Motor neuron (in vitro differentiated cells): ENCODE data around the gene POTEJ. TPM values are rescaled to one million over a fixed set of nuclear protein-coding genes. Genes with fewer than 3 reads are reported as not detected.
"Not testable (repeated sequence)": the region's sequence is repeated elsewhere in the genome, so short reads cannot be mapped to it uniquely, and the experiment has no call there.

Experiments used
- ATAC-seq, 8 experiments: fragments of 200-7000 bp; cut with Tn5 transposase; replicated peaks in 6 of 8; 2 replicates each; pipeline ENCODE4 v1.8.0; 2021; ENCODE audit warnings: mild to moderate bottlenecking in 8 of 8, moderate library complexity in 8 of 8
- H3K27ac ChIP-seq, 2 donors: fragments of 250-450 bp; sonication (Bioruptor Pico); 2 replicates each; pipeline ENCODE4 v1.9.0; 2021; ENCODE audit warnings: antibody characterized with exemption in 2 of 2, mild to moderate bottlenecking in 2 of 2, moderate library complexity in 1 of 2
- H3K4me1 ChIP-seq, 2 donors: fragments of 250-450 bp; sonication (Bioruptor Pico); replicated peaks in 1 of 2; 2 replicates each; pipeline ENCODE4 v1.6.1; 2021; ENCODE audit warnings: antibody characterized with exemption in 2 of 2, mild to moderate bottlenecking in 2 of 2, moderate library complexity in 1 of 2
- H3K4me3 ChIP-seq, 5 donors: fragments of 250-450 bp; sonication (Bioruptor Pico); 2 replicates each; pipeline ENCODE4 v1.9.0; 2021; ENCODE audit warnings: antibody characterized with exemption in 5 of 5, mild to moderate bottlenecking in 5 of 5, moderate library complexity in 4 of 5
- WGBS, 10 experiments: fragments of 450-650 bp; shearing (Covaris generic); methylation state at CpG; one replicate each; pipeline ENCODE4 v1.0.0; 2022; 5-methylcytosine and 5-hydroxymethylcytosine counted together
- in situ Hi-C, 9 experiments: fragments of 400-800 bp; cut with MboI; loops; one replicate each; pipeline ENCODE4 v1.15.0; 2021; ENCODE audit warnings: low sequenced_read_pairs in 9 of 9, low pct_unique_long_range_greater_than_20kb in 2 of 9; ENCODE audit not compliant: unreplicated experiment in 9 of 9
- total RNA-seq, 8 experiments: library from RNA; unstranded; fragments of 300-600 nt; gene quantifications; 2 replicates each; pipeline versions ENCODE4 v1.2.3 to v1.2.4, GENCODE V29; 2022

POTEJ gene
- under 1 TPM in 3 of 8 experiments, not detected in 5; 0.14 to 0.50 (median 0.20) TPM for total RNA-seq

- H3K4me1 ChIP-seq, in situ Hi-C loops, H3K27ac ChIP-seq, H3K4me3 ChIP-seq, ATAC-seq: not testable (repeated sequence)
- no CpG with 5 or more reads among the region's 13 CpGs for WGBS, 10 experiments
Measured at GRCh38 chr2:130611140-130611539, at the start of gene POTEJ. Gene POTEJ (plus strand): TSS chr2:130611440. CDS start chr2:130611533, 93 bp downstream.

GRCh38 chr2:130566165-130566564 is 45.1 kb upstream of the POTEJ start:
- H3K4me3 ChIP-seq, H3K4me1 ChIP-seq, in situ Hi-C loops, H3K27ac ChIP-seq, ATAC-seq: not testable (repeated sequence)
- no CpG with 5 or more reads among the region's 4 CpGs for WGBS, 10 experiments

- in situ Hi-C loops, ATAC-seq, H3K27ac ChIP-seq, H3K4me3 ChIP-seq, H3K4me1 ChIP-seq: not testable (repeated sequence)
- WGBS, 10 experiments, result no CpG with 5 or more reads among the region's 3 CpGs
Measured at GRCh38 chr2:130571929-130572328, 39.3 kb upstream of the POTEJ start.

GRCh38 chr2:130574230-130574629 is 37.0 kb upstream of the POTEJ start:
- no CpG with 5 or more reads among the region's 13 CpGs for WGBS, 10 experiments
- H3K4me3 ChIP-seq, H3K27ac ChIP-seq, in situ Hi-C loops, H3K4me1 ChIP-seq: not testable (repeated sequence)
- ATAC-seq, result peak; percentile 14 to 87 (median 42)

GRCh38 chr2:130576209-130576784 is 34.9 kb upstream of the POTEJ start:
- no CpG with 5 or more reads among the region's 8 CpGs for WGBS, 10 experiments
- ATAC-seq, result peak in 7 of 8 experiments; percentile 17 to 72 (median 48)
- in situ Hi-C loops, H3K4me3 ChIP-seq, H3K27ac ChIP-seq, H3K4me1 ChIP-seq: not testable (repeated sequence)

GRCh38 chr2:130577559-130577958 is 33.7 kb upstream of the POTEJ start:
- in situ Hi-C loops, H3K4me1 ChIP-seq, H3K4me3 ChIP-seq, H3K27ac ChIP-seq: not testable (repeated sequence)
- WGBS, 10 experiments, result no CpG with 5 or more reads among the region's 4 CpGs
- peak in 3 of 8 experiments; percentile 40 to 64 (median 63) for ATAC-seq

GRCh38 chr2:130579121-130579520 is 32.1 kb upstream of the POTEJ start:
- in situ Hi-C loops, H3K27ac ChIP-seq, H3K4me3 ChIP-seq, H3K4me1 ChIP-seq: not testable (repeated sequence)
- WGBS, 10 experiments, result no CpG with 5 or more reads among the region's 7 CpGs
- ATAC-seq, result peak in 1 of 8 experiments; percentile 5

GRCh38 chr2:130581491-130581890 is 29.7 kb upstream of the POTEJ start:
- H3K4me3 ChIP-seq, in situ Hi-C loops, H3K4me1 ChIP-seq, H3K27ac ChIP-seq, ATAC-seq: not testable (repeated sequence)
- no CpG with 5 or more reads among the region's 7 CpGs for WGBS, 10 experiments

GRCh38 chr2:130582970-130583369 is 28.3 kb upstream of the POTEJ start:
- ATAC-seq, H3K4me1 ChIP-seq, in situ Hi-C loops, H3K27ac ChIP-seq, H3K4me3 ChIP-seq: not testable (repeated sequence)
- no CpG with 5 or more reads among the region's 7 CpGs for WGBS, 10 experiments

GRCh38 chr2:130583582-130583981 is 27.7 kb upstream of the POTEJ start:
- WGBS, 10 experiments, result 0% methylated on average over 1 of the region's 7 CpGs; no CpG with 5 or more reads in 9 of the 10 experiments
- H3K27ac ChIP-seq, in situ Hi-C loops, H3K4me3 ChIP-seq, ATAC-seq, H3K4me1 ChIP-seq: not testable (repeated sequence)

- H3K4me3 ChIP-seq, ATAC-seq, H3K27ac ChIP-seq, in situ Hi-C loops, H3K4me1 ChIP-seq: not testable (repeated sequence)
- no CpG with 5 or more reads among the region's 4 CpGs for WGBS, 10 experiments
Measured at GRCh38 chr2:130584726-130585125, 26.5 kb upstream of the POTEJ start.

GRCh38 chr2:130588688-130589458 is 22.4 kb upstream of the POTEJ start:
- no CpG with 5 or more reads among the region's 11 CpGs for WGBS, 10 experiments
- H3K4me1 ChIP-seq, in situ Hi-C loops, H3K27ac ChIP-seq, H3K4me3 ChIP-seq: not testable (repeated sequence)
- peak in 3 of 8 experiments; percentile 52 to 85 (median 80) for ATAC-seq

- H3K27ac ChIP-seq, in situ Hi-C loops, H3K4me3 ChIP-seq, H3K4me1 ChIP-seq: not testable (repeated sequence)
- WGBS, 10 experiments, result no CpG with 5 or more reads among the region's 8 CpGs
- peak in 4 of 8 experiments; percentile 19 to 63 (median 40) for ATAC-seq
Measured at GRCh38 chr2:130590170-130590841, 20.9 kb upstream of the POTEJ start.
